ENCODE data around the gene DZIP1. TPM values are rescaled to one million over a fixed set of nuclear protein-coding genes. Genes with fewer than 3 reads are reported as not detected.

Gene DZIP1
- total and polyA plus RNA-seq, 10 of the 15 experiments (the other 5 are each of a cell fraction or from before 2014, with no cell fraction given): 0.01 to 1.9 (median 0.55) TPM

DNA sequence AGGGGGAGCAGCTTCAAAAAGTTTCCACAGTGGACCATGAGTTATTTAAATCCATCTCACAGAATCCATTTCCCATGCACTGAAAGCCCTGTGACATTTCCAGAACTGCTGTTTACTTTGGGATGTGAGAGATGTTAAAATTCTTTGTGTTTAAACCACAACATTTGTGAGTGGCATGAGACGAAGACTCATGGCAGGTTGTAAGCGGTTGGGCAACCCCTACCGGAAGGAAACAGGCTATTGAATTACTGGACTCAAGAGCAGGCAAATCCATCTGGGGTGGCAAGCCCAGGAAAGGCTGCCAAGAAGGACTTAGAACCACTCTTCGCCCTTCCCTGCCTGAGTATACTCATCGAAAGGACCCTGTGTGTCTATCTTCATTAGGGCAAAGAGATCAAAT is 114.3 kb downstream of the DZIP1 start (continued):
- TF ChIP-seq, protein P1, sequence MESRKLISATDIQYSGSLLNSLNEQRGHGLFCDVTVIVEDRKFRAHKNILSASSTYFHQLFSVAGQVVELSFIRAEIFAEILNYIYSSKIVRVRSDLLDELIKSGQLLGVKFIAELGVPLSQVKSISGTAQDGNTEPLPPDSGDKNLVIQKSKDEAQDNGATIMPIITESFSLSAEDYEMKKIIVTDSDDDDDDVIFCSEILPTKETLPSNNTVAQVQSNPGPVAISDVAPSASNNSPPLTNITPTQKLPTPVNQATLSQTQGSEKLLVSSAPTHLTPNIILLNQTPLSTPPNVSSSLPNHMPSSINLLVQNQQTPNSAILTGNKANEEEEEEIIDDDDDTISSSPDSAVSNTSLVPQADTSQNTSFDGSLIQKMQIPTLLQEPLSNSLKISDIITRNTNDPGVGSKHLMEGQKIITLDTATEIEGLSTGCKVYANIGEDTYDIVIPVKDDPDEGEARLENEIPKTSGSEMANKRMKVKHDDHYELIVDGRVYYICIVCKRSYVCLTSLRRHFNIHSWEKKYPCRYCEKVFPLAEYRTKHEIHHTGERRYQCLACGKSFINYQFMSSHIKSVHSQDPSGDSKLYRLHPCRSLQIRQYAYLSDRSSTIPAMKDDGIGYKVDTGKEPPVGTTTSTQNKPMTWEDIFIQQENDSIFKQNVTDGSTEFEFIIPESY (IDR thresholded peaks at IDR 0.05): no peak
- no peak for TF ChIP-seq TARDBP (IDR thresholded peaks at IDR 0.05; ENCODE audit: borderline replicate concordance)
- TF ChIP-seq, protein P2, sequence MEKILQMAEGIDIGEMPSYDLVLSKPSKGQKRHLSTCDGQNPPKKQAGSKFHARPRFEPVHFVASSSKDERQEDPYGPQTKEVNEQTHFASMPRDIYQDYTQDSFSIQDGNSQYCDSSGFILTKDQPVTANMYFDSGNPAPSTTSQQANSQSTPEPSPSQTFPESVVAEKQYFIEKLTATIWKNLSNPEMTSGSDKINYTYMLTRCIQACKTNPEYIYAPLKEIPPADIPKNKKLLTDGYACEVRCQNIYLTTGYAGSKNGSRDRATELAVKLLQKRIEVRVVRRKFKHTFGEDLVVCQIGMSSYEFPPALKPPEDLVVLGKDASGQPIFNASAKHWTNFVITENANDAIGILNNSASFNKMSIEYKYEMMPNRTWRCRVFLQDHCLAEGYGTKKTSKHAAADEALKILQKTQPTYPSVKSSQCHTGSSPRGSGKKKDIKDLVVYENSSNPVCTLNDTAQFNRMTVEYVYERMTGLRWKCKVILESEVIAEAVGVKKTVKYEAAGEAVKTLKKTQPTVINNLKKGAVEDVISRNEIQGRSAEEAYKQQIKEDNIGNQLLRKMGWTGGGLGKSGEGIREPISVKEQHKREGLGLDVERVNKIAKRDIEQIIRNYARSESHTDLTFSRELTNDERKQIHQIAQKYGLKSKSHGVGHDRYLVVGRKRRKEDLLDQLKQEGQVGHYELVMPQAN (conservative IDR thresholded peaks at IDR 0.05): no peak
- TF ChIP-seq CHD4 (IDR thresholded peaks at IDR 0.05): no peak
- no peak for TF ChIP-seq PAX5 (IDR thresholded peaks at IDR 0.05; ENCODE audit: borderline replicate concordance, low read depth, low read length)
- TF ChIP-seq TBL1XR1 (IDR thresholded peaks at IDR 0.05; ENCODE audit: low read depth, low read length): no peak

Other genes starting within 250 kb of the DZIP1 start
- gene CLDN10, start 92.0 kb downstream of the DZIP1 start, total RNA-seq (2014; rRNA removed): not detected in 2 replicates
- gene CLDN10, start 92.0 kb downstream of the DZIP1 start, total RNA-seq (2014; rRNA removed; fragmentation: Illumina TruSeq; extraction: Trizol): not detected in 2 replicates
- not detected in 2 replicates for gene CLDN10, start 92.0 kb downstream of the DZIP1 start, total RNA-seq (2021)
- not detected in 2 replicates for gene CLDN10, start 92.0 kb downstream of the DZIP1 start, polyA plus RNA-seq (2011; rRNA removed)
- not detected in 2 replicates for gene CLDN10, start 92.0 kb downstream of the DZIP1 start, polyA plus RNA-seq (2014; fragmentation: Illumina TruSeq; extraction: Trizol)
- gene CLDN10, start 92.0 kb downstream of the DZIP1 start, polyA plus RNA-seq (2014; fragmentation: Nextera tagmentation; extraction: Ambion mirVana): not detected
- not detected in 2 replicates for gene CLDN10, start 92.0 kb downstream of the DZIP1 start, polyA plus RNA-seq (2014; rRNA removed)
- gene CLDN10, start 92.0 kb downstream of the DZIP1 start, polyA plus RNA-seq (2016; fragmentation: Nextera tagmentation; extraction: Ambion mirVana): not detected
- gene DNAJC3, start 32.4 kb upstream of the DZIP1 start, total RNA-seq (2014; rRNA removed): 19.0 and 20.7 TPM in 2 replicates
- gene DNAJC3, start 32.4 kb upstream of the DZIP1 start, total RNA-seq (2014; rRNA removed; fragmentation: Illumina TruSeq; extraction: Trizol): 25.9 and 28.9 TPM in 2 replicates
- 19.6 and 20.8 TPM in 2 replicates for gene DNAJC3, start 32.4 kb upstream of the DZIP1 start, total RNA-seq (2021)
- 13.7 and 21.3 TPM in 2 replicates for gene DNAJC3, start 32.4 kb upstream of the DZIP1 start, polyA plus RNA-seq (2011; rRNA removed)
- gene DNAJC3, start 32.4 kb upstream of the DZIP1 start, polyA plus RNA-seq (2014; fragmentation: Illumina TruSeq; extraction: Trizol): 14.9 and 17.8 TPM in 2 replicates
- 10 to 100 TPM in 1 of 2 experiments, 1 to 10 TPM in 1; 9.3 to 19.0 TPM for gene DNAJC3, start 32.4 kb upstream of the DZIP1 start, polyA plus RNA-seq (2014; fragmentation: Nextera tagmentation; extraction: Ambion mirVana)
- 9.7 and 11.4 TPM in 2 replicates for gene DNAJC3, start 32.4 kb upstream of the DZIP1 start, polyA plus RNA-seq (2014; rRNA removed)
- gene DNAJC3, start 32.4 kb upstream of the DZIP1 start, polyA plus RNA-seq (2016; fragmentation: Nextera tagmentation; extraction: Ambion mirVana): 10 to 100 TPM; 32.8 to 37.4 TPM